DND-41 (cell line): ENCODE data around the gene RASGRP1.

Experiments
- ATAC-seq: fragments of 200-7000 bp; cut with Tn5 transposase; 3 replicates; pipeline ENCODE4 v1.9.1; 2021; ENCODE audit warnings: low read depth; ENCODE audit not compliant: insufficient read depth
- DNase-seq: peaks from one replicate; pipeline ENCODE4 v3.0.0-alpha.2; 2020
- H2AFZ ChIP-seq: 2 replicates; pipeline ENCODE4 v1.6.0; 2012; ENCODE audit warnings: low read depth, low read length
- H3K27ac ChIP-seq: 2 replicates; pipeline ENCODE4 v1.5.1; 2012; ENCODE audit warnings: low read length, inconsistent platforms
- H3K27me3 ChIP-seq: fragments of 200-600 bp; sonication (generic); 2 replicates; pipeline ENCODE4 v1.6.0; 2012; ENCODE audit warnings: low read length, mild to moderate bottlenecking, inconsistent platforms; ENCODE audit not compliant: insufficient read depth, poor library complexity
- H3K36me3 ChIP-seq: 2 replicates; pipeline ENCODE4 v1.5.1; 2012; ENCODE audit warnings: low read length, inconsistent platforms; ENCODE audit not compliant: insufficient read depth
- H3K4me1 ChIP-seq: 2 replicates; pipeline ENCODE4 v1.5.1; 2012; ENCODE audit warnings: mild to moderate bottlenecking, low read length; ENCODE audit not compliant: insufficient read depth
- H3K4me2 ChIP-seq: 2 replicates; pipeline ENCODE4 v1.6.0; 2012; ENCODE audit warnings: mild to moderate bottlenecking, moderate library complexity, low read length, inconsistent platforms; ENCODE audit not compliant: insufficient read depth
- H3K4me3 ChIP-seq, 2 experiments: fragments of 200-600 bp in 1 of 2; shearing (Covaris generic) in 1 of 2; 2 replicates each; pipeline ENCODE4 v1.5.1; 2012 to 2016; ENCODE audit warnings: inconsistent platforms in 2 of 2, low read length in 2 of 2, mild to moderate bottlenecking in 2 of 2, low read depth in 1 of 2, moderate library complexity in 1 of 2
- H3K79me2 ChIP-seq: 2 replicates; pipeline ENCODE4 v1.6.0; 2012; ENCODE audit warnings: low read length, inconsistent platforms; ENCODE audit not compliant: insufficient read depth
- H3K9ac ChIP-seq: 2 replicates; pipeline ENCODE4 v1.6.0; 2012; ENCODE audit warnings: low read depth, mild to moderate bottlenecking, inconsistent platforms, low read length, moderate library complexity
- H3K9me3 ChIP-seq: 2 replicates; pipeline ENCODE4 v1.5.1; 2012; ENCODE audit warnings: low read length, moderate library complexity, mild to moderate bottlenecking, inconsistent platforms; ENCODE audit not compliant: insufficient read depth, severe bottlenecking
- H4K20me1 ChIP-seq: 2 replicates; pipeline ENCODE4 v1.6.0; 2012; ENCODE audit warnings: low read length; ENCODE audit not compliant: insufficient read depth
- CTCF ChIP-seq: IDR thresholded peaks from 2 replicates; pipeline ENCODE4 v1.5.1; 2012; ENCODE audit warnings: borderline replicate concordance, low read length, moderate library complexity, mild to moderate bottlenecking; ENCODE audit not compliant: poor library complexity, severe bottlenecking; ENCODE audit errors: extremely low read depth
- EZH2 ChIP-seq: IDR thresholded peaks from 3 replicates; pipeline ENCODE4 v1.6.1; 2012; ENCODE audit warnings: borderline replicate concordance, low read depth, mild to moderate bottlenecking, moderate library complexity, low read length, inconsistent platforms; ENCODE audit not compliant: severe bottlenecking

The RASGRP1 gene

GRCh38 chr15:38551720-38552648 is 12.6 kb downstream of the RASGRP1 start:
- Histone ChIP-seq H2AFZ (no peak overlapping the region), H3K4me3 (no peak overlapping the region), H3K9ac (no peak overlapping the region), H3K27ac (no peak overlapping the region), H3K9me3 (no peaks in the 10 kb centered on the region), H3K36me3 (peaks cover 6% of the 10 kb centered on the region; the same call in 1 of the 2 replicates), H3K27me3 (no peaks in the 10 kb centered on the region), H3K4me1 (no peaks in the 10 kb centered on the region), H3K79me2 (no peaks in the 10 kb centered on the region), H3K4me2 (no peak overlapping the region), H4K20me1 (no peaks in the 10 kb centered on the region)
- ATAC-seq (no peak), DNase-seq (no peak)
- TF ChIP-seq CTCF (no peak), EZH2 (no peak)

GRCh38 chr15:38549222-38549621 is 15.4 kb downstream of the RASGRP1 start:
- TF ChIP-seq EZH2: no peak
- no peak for TF ChIP-seq CTCF
- ATAC-seq (no peak), DNase-seq (no peak)
- H3K79me2 ChIP-seq: no peaks in the 10 kb centered on the region
- no peaks in the 10 kb centered on the region for H3K4me1 ChIP-seq
- H3K27me3 ChIP-seq: no peaks in the 10 kb centered on the region
- H4K20me1 ChIP-seq: no peaks in the 10 kb centered on the region
- H3K36me3 ChIP-seq: peaks cover 6% of the 10 kb centered on the region; the same call in 1 of the 2 replicates
- H3K9me3 ChIP-seq: no peaks in the 10 kb centered on the region
- H3K27ac ChIP-seq: no peak overlapping the region
- H2AFZ ChIP-seq: no peak overlapping the region
- H3K9ac ChIP-seq: no peak overlapping the region
- no peak overlapping the region for H3K4me3 ChIP-seq
- no peak overlapping the region for H3K4me2 ChIP-seq

- H3K36me3 ChIP-seq: peaks cover 6% of the 10 kb centered on the region; the same call in 1 of the 2 replicates
- ATAC-seq (no peak), DNase-seq (no peak)
- H3K79me2 ChIP-seq: no peaks in the 10 kb centered on the region
- no peak overlapping the region for H2AFZ ChIP-seq
- no peak overlapping the region for H3K4me2 ChIP-seq
- no peak overlapping the region for H3K27ac ChIP-seq
- H4K20me1 ChIP-seq: no peaks in the 10 kb centered on the region
- H3K9ac ChIP-seq: no peak overlapping the region
- H3K27me3 ChIP-seq: no peaks in the 10 kb centered on the region
- no peaks in the 10 kb centered on the region for H3K4me1 ChIP-seq
- no peak overlapping the region for H3K4me3 ChIP-seq
- no peaks in the 10 kb centered on the region for H3K9me3 ChIP-seq
- TF ChIP-seq EZH2 (no peak), CTCF (no peak)
These were observed 17.2 kb downstream of the RASGRP1 start for GRCh38 chr15:38547255-38547997.
